GM12878 (cell line): ENCODE data around the gene CBARP. TPM values are rescaled to one million over a fixed set of nuclear protein-coding genes. Genes with fewer than 3 reads are reported as not detected.

Source experiments
- ATAC-seq: fragments of 200-7000 bp; cut with Tn5 transposase; 3 replicates; pipeline ENCODE4 v1.9.1; 2020; ENCODE audit warnings: mild to moderate bottlenecking, moderate library complexity
- BruUV-seq: library from RNA; stranded (reverse); fragments of 400-500 nt; replicated peaks from 2 replicates; lab custom pipeline; 2021; lab: Mats Ljungman, UMichigan
- CTCF ChIA-PET: fragments of 300-600 bp; sonication (Branson Sonifier 250); formaldehyde crosslinking; extraction: SDS; loops from one replicate; lab custom pipeline; 2021; ENCODE audit warnings: inconsistent platforms; lab: Yijun Ruan, JAX
- POLR2A ChIA-PET: fragments of 350-600 bp; formaldehyde crosslinking; extraction: SDS; loops from one replicate; lab custom pipeline; 2021; ENCODE audit warnings: inconsistent platforms; lab: Charles Lee
- RAD21 ChIA-PET: fragments of 300-600 bp; sonication (Branson Sonifier 250); formaldehyde crosslinking; loops from one replicate; lab custom pipeline; 2023; ENCODE audit warnings: antibody characterized with exemption; ENCODE audit not compliant: unreplicated experiment; lab: Charles Lee
- SMC1A ChIA-PET: fragments of 300-600 bp; sonication (Branson Sonifier 250); formaldehyde crosslinking; loops from one replicate; lab custom pipeline; 2023; ENCODE audit not compliant: unreplicated experiment, uncharacterized antibody; lab: Charles Lee
- DNase-seq: peaks from one replicate; pipeline ENCODE4 v3.0.0-alpha.2; 2011; ENCODE audit warnings: low read depth, low spot score
- FAIRE-seq: peaks from 3 replicates; lab custom pipeline; 2011; peaks lifted over from hg19 to GRCh38; lab: Jason Lieb, UNC
- H2AFZ ChIP-seq: 2 replicates; pipeline ENCODE4 v1.6.0; 2011; ENCODE audit warnings: low read depth, low read length, control low read depth; ENCODE audit not compliant: control insufficient read depth
- H3K27ac ChIP-seq: 2 replicates; pipeline ENCODE4 v1.5.1; 2011; ENCODE audit warnings: control low read depth; ENCODE audit not compliant: control insufficient read depth, insufficient read depth
- H3K27me3 ChIP-seq, 2 experiments: replicated peaks in 1 of 2; 2 replicates each; pipeline versions ENCODE4 v1.6.0 to v1.6.1; 2011; ENCODE audit warnings: low read length in 1 of 2; ENCODE audit not compliant: control insufficient read depth in 2 of 2, insufficient read depth in 2 of 2
- H3K36me3 ChIP-seq, 2 experiments: 2 replicates each; pipeline ENCODE4 v1.5.1; 2011; ENCODE audit warnings: low read length in 1 of 2; ENCODE audit not compliant: control insufficient read depth in 2 of 2, insufficient read depth in 2 of 2
- H3K4me1 ChIP-seq: 2 replicates; pipeline ENCODE4 v1.6.1; 2011; ENCODE audit warnings: mild to moderate bottlenecking, low read length, moderate library complexity, mixed read lengths; ENCODE audit not compliant: control insufficient read depth, insufficient read depth
- H3K4me2 ChIP-seq: 2 replicates; pipeline ENCODE4 v1.6.0; 2011; ENCODE audit warnings: control low read depth; ENCODE audit not compliant: control insufficient read depth, insufficient read depth
- H3K4me3 ChIP-seq: fragments of 200-600 bp; sonication (generic); 2 replicates; pipeline ENCODE4 v1.5.1; 2016
- H3K79me2 ChIP-seq: 2 replicates; pipeline ENCODE4 v1.6.0; 2011; ENCODE audit warnings: low read length; ENCODE audit not compliant: control insufficient read depth, insufficient read depth
- H3K9ac ChIP-seq: 2 replicates; pipeline ENCODE4 v1.8.0; 2011; ENCODE audit warnings: low read length, control low read depth, mixed read lengths; ENCODE audit not compliant: control insufficient read depth, insufficient read depth
- H3K9me3 ChIP-seq: replicated peaks from 3 replicates; pipeline ENCODE4 v1.5.1; 2011; ENCODE audit warnings: mild to moderate bottlenecking, low read length; ENCODE audit not compliant: control insufficient read depth, insufficient read depth
- H4K20me1 ChIP-seq: 2 replicates; pipeline ENCODE4 v1.6.0; 2011; ENCODE audit not compliant: control insufficient read depth, insufficient read depth
- CTCF ChIP-seq, 3 experiments: IDR thresholded peaks in 2 of 3; conservative IDR thresholded peaks in 1 of 3; 2 replicates each; pipeline ENCODE4 v1.5.1; 2011; ENCODE audit warnings: low read depth in 3 of 3, low read length in 3 of 3, mild to moderate bottlenecking in 3 of 3, control low read depth in 2 of 3, moderate library complexity in 2 of 3, inconsistent platforms in 1 of 3, mixed read lengths in 1 of 3; ENCODE audit not compliant: control insufficient read depth in 2 of 3, insufficient read depth in 1 of 3; ENCODE audit errors: extremely low read depth in 1 of 3
- FOXK2 ChIP-seq: fragments of 450-650 bp; IDR thresholded peaks from 2 replicates; pipeline ENCODE4 v1.6.1; 2017; ENCODE audit warnings: mild to moderate bottlenecking, moderate library complexity
- KAT2A ChIP-seq: conservative IDR thresholded peaks from 2 replicates; pipeline ENCODE4 v1.6.1; 2011; ENCODE audit warnings: low read depth, low read length; ENCODE audit not compliant: control insufficient read depth
- KDM1A ChIP-seq: fragments of 200-600 bp; sonication (generic); IDR thresholded peaks from 2 replicates; pipeline ENCODE4 v1.6.1; 2016; ENCODE audit warnings: borderline replicate concordance
- NKRF ChIP-seq: fragments of 450-650 bp; conservative IDR thresholded peaks from 2 replicates; pipeline ENCODE4 v1.6.1; 2017; ENCODE audit warnings: mild to moderate bottlenecking, moderate library complexity
- POLR2AphosphoS2 ChIP-seq: IDR thresholded peaks from 2 replicates; pipeline ENCODE4 v1.6.1; 2011; ENCODE audit warnings: low read depth, mild to moderate bottlenecking, low read length, improper control_type of control experiment, moderate library complexity
- RAD21 ChIP-seq: IDR thresholded peaks from 2 replicates; pipeline ENCODE4 v1.6.1; 2011; ENCODE audit warnings: mild to moderate bottlenecking, low read depth, low read length, moderate library complexity; ENCODE audit not compliant: insufficient read depth
- RCOR1 ChIP-seq: conservative IDR thresholded peaks from 2 replicates; pipeline ENCODE4 v1.6.1; 2012; ENCODE audit warnings: low read depth, low read length, improper control_type of control experiment
- ZNF384 ChIP-seq: IDR thresholded peaks from 2 replicates; pipeline ENCODE4 v1.6.1; 2012; ENCODE audit warnings: low read depth, mild to moderate bottlenecking, low read length, improper control_type of control experiment, borderline replicate concordance
- ZNF622 ChIP-seq: fragments of 450-650 bp; IDR thresholded peaks from 2 replicates; pipeline ENCODE4 v1.6.1; 2017; ENCODE audit warnings: mild to moderate bottlenecking, inconsistent platforms
- WGBS: methylation state at CpG from one replicate; pipeline ENCODE4 v1.1.6; 2016; ENCODE audit warnings: low lambda C conversion rate; ENCODE audit not compliant: insufficient replicate concordance, insufficient coverage; ENCODE audit errors: missing lambda C conversion rate; 5-methylcytosine and 5-hydroxymethylcytosine counted together
- in situ Hi-C: fragments of 300-500 bp; cut with MboI; formaldehyde crosslinking; loops from 9 replicates; pipeline ENCODE4 v1.14.3; 2018; ENCODE audit warnings: mixed read lengths
- intact Hi-C: fragments of 100-400 bp; cut with micrococcal nuclease; formaldehyde crosslinking; loops from one replicate; pipeline ENCODE4 v1.14.2; 2022; ENCODE audit not compliant: unreplicated experiment
- polyA plus RNA-seq, 11 experiments: library from polyadenylated mRNA; depleted of rRNA in 4 of 11; unstranded in 6 of 11; stranded (reverse) in 5 of 11; fragments of >200 nt; fragmentation: Nextera tagmentation in 4 of 11; fragmentation: Illumina TruSeq in 1 of 11; extraction: Ambion mirVana in 4 of 11; extraction: Trizol in 1 of 11; gene quantifications; 1 replicate in 1 of 11; 2 replicates in 10 of 11; pipeline versions ENCODE4 v1.2.1 to v1.2.3, GENCODE V29; 2011 to 2016; ENCODE audit warnings: inconsistent platforms in 2 of 11, missing spikeins in 2 of 11, low read depth in 1 of 11
- total RNA-seq, 4 experiments: library from RNA; depleted of rRNA in 3 of 4; stranded (reverse); fragments of >200 nt in 3 of 4; fragmentation: Illumina TruSeq in 1 of 4; extraction: Trizol in 1 of 4; gene quantifications; 2 replicates each; pipeline versions ENCODE4 v1.2.1 to v1.2.3, GENCODE V29; 2013 to 2021

The CBARP gene
- total and polyA plus RNA-seq, 10 of the 15 experiments (the other 5 are each of a cell fraction or from before 2014, with no cell fraction given): 0.04 to 0.59 (median 0.18) TPM; not detected in 3

- TF ChIP-seq NKRF (peak; percentile 70), ZNF622 (no peak), POLR2AphosphoS2 (peak; percentile 97)
These were observed 21.5 kb upstream of the CBARP start (continued) for GRCh38 chr19:1259206-1259875.

- FAIRE-seq: peak; percentile 49
These were observed 21.0 kb upstream of the CBARP start for GRCh38 chr19:1258707-1259205.

More at GRCh38 chr19:1258707-1259205, 21.0 kb upstream of the CBARP start:
- Histone ChIP-seq H3K27ac (peak overlapping the region; percentile 96), H3K79me2 (peaks cover 48% of the 10 kb centered on the region), H3K9me3 (no peaks in the 10 kb centered on the region), H3K4me2 (peak overlapping the region; percentile 98), H3K4me1 (peaks cover 35% of the 10 kb centered on the region), H3K27me3 (no peaks in the 10 kb centered on the region), H3K4me3 (peak overlapping the region; percentile 68), H3K9ac (peak overlapping the region; percentile 78), H4K20me1 (no peaks in the 10 kb centered on the region), H3K36me3 (peaks cover 14 to 27% of the 10 kb centered on the region in 2 experiments; a peak in 3 of 4 replicates), H2AFZ (no peak overlapping the region)
- CTCF ChIA-PET: interaction anchor here (0.9 to 2.2 kb wide), 4 partner anchors 8 to 156 kb away, joined by 3 to 10 read pairs (median 4); partner anchors contain the start of gene CIRBP
- DNase-seq (no peak), ATAC-seq (no peak; the same call in 1 of the 3 replicates)
- SMC1A ChIA-PET: interaction anchor here (0.6 to 1.4 kb wide), 2 partner anchors 8 to 229 kb away, joined by 3 to 4 read pairs; no protein-coding TSS in a partner anchor
- TF ChIP-seq RAD21 (no peak), FOXK2 (no peak), KDM1A (no peak), ZNF384 (peak; percentile 51; the same call in 1 of the 2 replicates), KAT2A (no peak), CTCF (IDR thresholded peaks at IDR 0.05 in 2 of 3, conservative IDR thresholded peaks at IDR 0.05 in 1 of 3; ENCODE audit: control insufficient read depth in 2 of 3, extremely low read depth in 1 of 3, insufficient read depth in 1 of 3, low read depth in 3 of 3, low read length in 3 of 3) (0 out of 6 replicates have a peak, but pooled peaks of 1 of the 3 experiments have one; percentile 0), RCOR1 (no peak)
- intact Hi-C loops: no loop called here
- WGBS: 0% methylated on average over 14 of the region's 15 CpGs
- in situ Hi-C loops: no loop called here
- no TSS peak for BruUV-seq
- RAD21 ChIA-PET: interaction anchor here (0.6 to 1.8 kb wide), 3 partner anchors 8 to 171 kb away, joined by 3 to 6 read pairs (median 4); no protein-coding TSS in a partner anchor
- POLR2A ChIA-PET: interaction anchor here (0.6 to 2.4 kb wide), 7 partner anchors 8 to 478 kb away, joined by 3 to 12 read pairs (median 5); partner anchors contain the start of gene CIRBP
